BLaER1 (cell line): ENCODE data around the gene LMTK3.

Source experiments
- H3K27ac ChIP-seq: shearing (Covaris generic); formaldehyde crosslinking; 2 replicates; pipeline ENCODE4 v1.8.1; 2022
- H3K27me3 ChIP-seq: shearing (Covaris generic); formaldehyde crosslinking; 2 replicates; pipeline ENCODE4 v1.8.1; 2022
- H3K36me3 ChIP-seq: shearing (Covaris generic); formaldehyde crosslinking; 2 replicates; pipeline ENCODE4 v1.8.1; 2022
- H3K4me1 ChIP-seq: shearing (Covaris generic); formaldehyde crosslinking; 2 replicates; pipeline ENCODE4 v1.8.1; 2022
- H3K4me2 ChIP-seq: shearing (Covaris generic); formaldehyde crosslinking; 2 replicates; pipeline ENCODE4 v1.8.1; 2022
- H3K4me3 ChIP-seq: shearing (Covaris generic); formaldehyde crosslinking; 2 replicates; pipeline ENCODE4 v1.8.1; 2022
- H3K9ac ChIP-seq: shearing (Covaris generic); formaldehyde crosslinking; 2 replicates; pipeline ENCODE4 v1.8.1; 2022
- H3K9me3 ChIP-seq: shearing (Covaris generic); formaldehyde crosslinking; 2 replicates; pipeline ENCODE4 v1.8.1; 2022
- H4K20me1 ChIP-seq: shearing (Covaris generic); formaldehyde crosslinking; 2 replicates; pipeline ENCODE4 v1.8.1; 2022
- Cebpa-rat ChIP-seq: shearing (Covaris generic); IDR thresholded peaks from 2 replicates; pipeline ENCODE4 v1.8.1; 2022

LMTK3 gene

GRCh38 chr19:48506138-48506733 is 5.4 kb downstream of the LMTK3 start:
- Histone ChIP-seq H3K9ac (no peak overlapping the region), H3K27me3 (0 out of 2 replicates have a peak, but pooled peaks cover 3% of the 10 kb centered on the region), H3K4me2 (no peak overlapping the region), H3K36me3 (no peaks in the 10 kb centered on the region; the same call in 1 of the 2 replicates), H3K27ac (no peak overlapping the region), H3K4me1 (peaks cover 35% of the 10 kb centered on the region), H3K9me3 (no peaks in the 10 kb centered on the region), H3K4me3 (no peak overlapping the region), H4K20me1 (no peaks in the 10 kb centered on the region)
- no peak for TF ChIP-seq Cebpa-rat

- Histone ChIP-seq H3K9me3 (no peaks in the 10 kb centered on the region), H3K4me1 (peaks cover 50% of the 10 kb centered on the region), H3K4me2 (peak overlapping the region; percentile 86), H3K4me3 (peak overlapping the region; percentile 52), H3K9ac (no peak overlapping the region), H3K36me3 (no peaks in the 10 kb centered on the region; the same call in 1 of the 2 replicates), H3K27ac (no peak overlapping the region), H3K27me3 (peaks cover 34% of the 10 kb centered on the region), H4K20me1 (peaks cover 10% of the 10 kb centered on the region)
- no peak for TF ChIP-seq Cebpa-rat
Observed at GRCh38 chr19:48502350-48503018, 9.2 kb downstream of the LMTK3 start.

DNA sequence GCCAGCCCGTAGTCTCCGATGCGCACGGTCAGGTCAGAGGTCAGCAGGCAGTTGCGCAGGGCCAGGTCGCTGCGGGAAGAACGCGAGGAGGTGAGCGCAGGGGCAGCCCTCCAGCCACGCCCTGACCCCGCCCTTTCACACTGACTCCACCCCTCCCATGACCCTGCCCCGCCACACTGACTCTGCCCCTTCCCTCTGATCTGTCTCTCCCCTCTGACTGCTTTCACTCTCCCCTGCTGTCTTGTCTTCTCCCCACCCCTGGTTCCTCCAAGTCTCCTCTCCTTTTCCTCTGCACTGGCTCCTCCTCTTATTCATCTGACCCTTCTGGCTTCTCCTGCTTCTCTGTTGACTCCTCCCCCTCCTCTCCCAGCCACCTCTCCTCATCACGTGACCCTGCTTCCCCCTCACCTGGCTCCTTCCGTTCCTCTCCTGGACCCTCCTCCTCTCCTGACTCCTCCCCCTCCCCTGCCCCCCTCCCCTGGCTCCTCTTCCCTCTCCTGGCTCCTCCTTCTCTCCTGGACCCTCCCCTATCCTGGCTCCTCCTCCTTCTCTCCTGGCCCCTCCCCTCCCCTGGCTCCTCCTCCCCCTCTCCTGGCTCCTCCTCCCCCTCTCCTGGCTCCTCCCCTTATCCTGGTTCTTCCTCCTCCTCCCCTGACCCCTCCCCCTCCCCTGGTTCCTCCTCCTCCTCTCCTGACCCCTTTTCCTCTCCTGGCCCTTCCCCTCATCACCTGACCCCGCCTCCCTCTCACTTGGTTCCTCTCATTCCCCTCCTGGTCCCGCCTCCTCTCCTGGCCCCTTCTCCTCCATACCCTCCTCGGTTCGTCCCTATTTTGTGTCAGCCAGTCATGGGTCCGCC is 9.9 kb downstream of the LMTK3 start:
- H3K4me3 ChIP-seq: peak overlapping the region; percentile 56
- 0 out of 2 replicates have a peak overlapping the region, but pooled peaks have one; percentile 41 for H3K9ac ChIP-seq
- peaks cover 41% of the 10 kb centered on the region for H3K27me3 ChIP-seq
- peaks cover 17% of the 10 kb centered on the region for H4K20me1 ChIP-seq
- peak overlapping the region; percentile 63 for H3K27ac ChIP-seq
- peaks cover 57% of the 10 kb centered on the region for H3K4me1 ChIP-seq
- no peak for TF ChIP-seq Cebpa-rat
- no peaks in the 10 kb centered on the region for H3K9me3 ChIP-seq
- H3K4me2 ChIP-seq: peak overlapping the region; percentile 93
- H3K36me3 ChIP-seq: no peaks in the 10 kb centered on the region

DNA sequence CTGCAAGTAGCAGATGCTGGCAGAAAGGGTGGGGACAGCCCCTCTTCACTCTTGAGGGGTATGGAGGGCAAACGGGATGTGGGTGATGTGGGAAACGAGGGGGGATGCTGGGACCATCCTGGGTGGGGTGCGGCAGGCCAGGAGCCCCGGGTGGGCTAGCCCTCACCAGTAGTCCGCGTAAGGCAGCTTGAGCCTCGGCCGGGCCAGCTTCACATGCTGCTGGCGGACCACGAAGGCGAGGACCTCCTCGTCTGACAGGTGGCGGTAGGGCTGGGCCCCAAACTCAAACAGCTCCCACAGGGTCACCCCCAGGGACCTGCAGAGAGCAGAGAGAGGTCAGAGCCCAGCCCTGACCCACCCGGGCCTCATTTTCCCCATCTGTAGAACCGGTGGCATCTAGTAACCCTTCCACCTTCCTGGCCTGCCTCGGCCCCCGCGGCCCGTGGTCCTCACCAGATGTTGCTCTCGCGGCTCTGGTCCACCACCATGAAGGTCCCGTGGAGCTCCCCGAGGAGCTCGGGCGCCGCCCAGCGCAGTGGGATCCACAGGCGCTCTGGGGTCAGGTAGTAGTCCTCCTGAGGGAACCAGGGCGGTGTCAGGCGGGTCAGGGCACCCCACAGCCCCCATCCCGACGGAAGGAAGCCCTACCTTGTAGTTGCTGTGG is 10.7 kb downstream of the LMTK3 start:
- H3K27me3 ChIP-seq: peaks cover 49% of the 10 kb centered on the region
- H3K4me2 ChIP-seq: peak overlapping the region; percentile 93

DNA sequence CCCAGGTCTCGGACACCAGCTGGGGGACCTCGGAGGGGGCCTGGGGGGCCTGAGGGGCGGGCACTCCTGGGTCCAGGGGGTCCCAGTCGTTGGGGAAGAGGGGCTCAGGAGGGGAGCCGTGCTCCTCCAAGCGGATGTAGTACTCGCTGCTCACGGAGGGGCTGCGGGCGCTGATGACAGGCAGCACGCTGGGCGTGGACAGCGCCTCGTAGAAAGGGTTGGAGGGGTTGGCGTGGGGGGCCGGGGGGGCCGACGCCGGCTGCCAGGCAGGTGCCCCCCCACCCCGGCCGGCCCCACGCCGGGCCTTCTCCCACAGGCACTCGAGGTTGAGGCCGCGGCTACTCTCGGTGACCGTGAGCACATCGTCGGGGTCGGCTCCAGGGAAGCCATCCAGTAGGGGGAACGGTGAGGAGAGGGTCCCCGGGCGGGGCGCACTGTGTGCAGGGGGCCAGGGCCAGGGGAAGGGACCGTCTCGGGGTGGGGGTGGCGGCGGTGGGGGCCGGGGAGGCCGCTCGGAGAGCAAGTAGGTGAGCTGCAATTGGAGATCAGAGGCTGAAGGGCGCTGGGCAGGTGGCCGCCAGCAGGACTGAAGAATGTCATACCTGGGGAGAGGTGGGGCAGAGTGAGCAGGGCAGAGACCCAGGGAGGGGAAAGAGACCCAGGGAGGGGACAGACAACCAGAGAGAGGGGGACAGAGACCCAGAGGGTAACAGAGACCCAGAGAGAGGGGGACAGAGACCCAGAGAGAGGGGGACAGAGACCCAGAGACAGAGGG is 12.1 kb downstream of the LMTK3 start:
- no peak overlapping the region for H3K4me2 ChIP-seq
- peaks cover 64% of the 10 kb centered on the region for H3K27me3 ChIP-seq
- H3K4me3 ChIP-seq: no peak overlapping the region
- H3K9ac ChIP-seq: no peak overlapping the region
- no peaks in the 10 kb centered on the region for H3K36me3 ChIP-seq
- peaks cover 74% of the 10 kb centered on the region for H3K4me1 ChIP-seq
- no peak overlapping the region for H3K27ac ChIP-seq
- H4K20me1 ChIP-seq: peaks cover 25% of the 10 kb centered on the region
- no peaks in the 10 kb centered on the region for H3K9me3 ChIP-seq
- no peak for TF ChIP-seq Cebpa-rat

More for the DNA sequence above, 10.7 kb downstream of the LMTK3 start:
- Histone ChIP-seq H3K27ac (peak overlapping the region; percentile 63), H3K9ac (0 out of 2 replicates have a peak overlapping the region, but pooled peaks have one; percentile 41), H3K9me3 (no peaks in the 10 kb centered on the region), H3K4me3 (peak overlapping the region; percentile 56), H3K36me3 (no peaks in the 10 kb centered on the region), H3K4me1 (peaks cover 62% of the 10 kb centered on the region), H4K20me1 (peaks cover 22% of the 10 kb centered on the region)
- TF ChIP-seq Cebpa-rat: no peak

DNA sequence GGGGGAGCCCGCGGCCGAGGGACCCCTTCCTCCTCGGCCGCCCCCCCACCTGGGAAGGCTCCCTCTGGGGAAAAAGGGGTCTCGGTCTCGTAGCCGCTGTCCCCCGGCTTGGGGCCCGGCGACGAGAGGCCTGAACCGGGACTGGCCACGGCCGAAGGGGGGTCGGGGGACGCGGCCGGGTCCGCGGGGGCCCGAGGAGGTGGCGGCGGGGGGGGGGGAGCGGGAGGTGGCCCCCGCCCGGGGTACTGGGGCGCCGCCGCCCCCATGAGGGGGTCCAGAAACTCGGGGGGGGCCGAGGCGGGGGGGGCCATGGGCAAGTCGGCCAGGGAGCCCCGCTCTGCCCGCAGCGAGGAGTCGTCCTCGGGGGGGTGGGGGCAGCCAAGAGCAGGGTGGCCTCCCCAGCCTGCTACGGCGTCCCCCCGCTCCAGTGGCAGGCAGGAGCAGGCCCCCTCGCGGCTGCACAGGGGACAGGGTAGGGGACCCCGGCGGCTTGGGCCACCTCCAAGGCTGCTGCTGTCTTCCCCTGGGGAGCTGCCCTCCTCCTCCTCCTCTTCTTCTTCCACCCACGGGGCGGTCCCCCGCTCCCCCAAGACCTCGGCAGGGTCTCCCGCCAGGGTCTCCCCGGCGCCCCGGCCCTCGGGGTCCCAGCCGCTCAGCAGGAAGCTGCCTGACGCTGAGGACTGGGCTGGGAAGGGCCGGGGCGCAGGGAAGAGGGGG is 12.9 kb downstream of the LMTK3 start:
- H3K4me3 ChIP-seq: 0 out of 2 replicates have a peak overlapping the region, but pooled peaks have one; percentile 26
- H4K20me1 ChIP-seq: peaks cover 32% of the 10 kb centered on the region
- H3K4me1 ChIP-seq: peaks cover 76% of the 10 kb centered on the region

GRCh38 chr19:48497728-48498594 is 13.7 kb downstream of the LMTK3 start:
- peaks cover 70% of the 10 kb centered on the region for H3K4me1 ChIP-seq
- peaks cover 75% of the 10 kb centered on the region for H3K27me3 ChIP-seq
- H3K36me3 ChIP-seq: no peaks in the 10 kb centered on the region

More for the DNA sequence above, 12.9 kb downstream of the LMTK3 start:
- H3K9ac ChIP-seq: no peak overlapping the region
- TF ChIP-seq Cebpa-rat: no peak
- H3K27me3 ChIP-seq: peaks cover 71% of the 10 kb centered on the region
- peak overlapping the region; percentile 63 for H3K4me2 ChIP-seq
- no peaks in the 10 kb centered on the region for H3K36me3 ChIP-seq
- no peaks in the 10 kb centered on the region for H3K9me3 ChIP-seq
- no peak overlapping the region for H3K27ac ChIP-seq

More at GRCh38 chr19:48497728-48498594, 13.7 kb downstream of the LMTK3 start:
- Histone ChIP-seq H4K20me1 (peaks cover 32% of the 10 kb centered on the region), H3K27ac (no peak overlapping the region), H3K4me3 (peak overlapping the region; percentile 26), H3K9me3 (no peaks in the 10 kb centered on the region), H3K4me2 (peak overlapping the region; percentile 63), H3K9ac (no peak overlapping the region)
- no peak for TF ChIP-seq Cebpa-rat
